A549 (cell line): ENCODE results near the gene SMU1. TPM values are rescaled to one million over a fixed set of nuclear protein-coding genes. Genes with fewer than 3 reads are reported as not detected.

Experiments used
- ATAC-seq, 2 experiments: fragments of 200-7000 bp in 1 of 2; fragments of >200 bp in 1 of 2; cut with Nextera tagmentation in 1 of 2; cut with Tn5 transposase in 1 of 2; 3 replicates each; pipeline versions ENCODE4 v1.8.0 to v1.9.1; 2018 to 2020; ENCODE audit warnings: mild to moderate bottlenecking in 1 of 2, moderate library complexity in 1 of 2
- CTCF ChIA-PET: fragments of 300-600 bp; sonication (Branson Sonifier 250); formaldehyde crosslinking; extraction: SDS; loops from one replicate; lab custom pipeline; 2021; ENCODE audit warnings: antibody characterized with exemption, inconsistent platforms; lab: Yijun Ruan, JAX
- POLR2A ChIA-PET: fragments of 350-600 bp; formaldehyde crosslinking; extraction: SDS; loops from one replicate; lab custom pipeline; 2021; ENCODE audit warnings: antibody characterized with exemption, inconsistent platforms; lab: Yijun Ruan, JAX
- DNase-seq, 2 experiments: peaks; one replicate each; pipeline versions ENCODE4 v3.0.0 to v3.0.0-alpha.2; 2011 to 2016; ENCODE audit warnings: low read depth in 1 of 2, low spot score in 1 of 2
- FAIRE-seq: peaks from 2 replicates; lab custom pipeline; 2011; peaks lifted over from hg19 to GRCh38; lab: Jason Lieb, UNC
- H3K27ac ChIP-seq, 2 experiments: fragments of >200 bp; sonication (Bioruptor Twin); formaldehyde crosslinking; 3 replicates each; pipeline ENCODE4 v1.5.1; 2016 to 2017
- H3K4me1 ChIP-seq: fragments of >200 bp; sonication (Bioruptor Twin); formaldehyde crosslinking; 3 replicates; pipeline ENCODE4 v1.6.1; 2016
- H3K4me2 ChIP-seq: fragments of >200 bp; sonication (Bioruptor Twin); formaldehyde crosslinking; 3 replicates; pipeline ENCODE4 v1.6.1; 2016
- H3K4me3 ChIP-seq: fragments of >200 bp; sonication (Bioruptor Twin); formaldehyde crosslinking; 3 replicates; pipeline ENCODE4 v1.5.1; 2016
- H3K9me3 ChIP-seq: fragments of >200 bp; sonication (Bioruptor Twin); formaldehyde crosslinking; 3 replicates; pipeline ENCODE4 v1.6.1; 2016
- ATOH8 ChIP-seq: fragments of 250-450 bp; sonication (Bioruptor Pico); IDR thresholded peaks from 2 replicates; pipeline ENCODE4 v1.5.0; 2020; ENCODE audit warnings: low read depth, mild to moderate bottlenecking, moderate library complexity
- CBX8 ChIP-seq: fragments of 200-600 bp; sonication (generic); IDR thresholded peaks from 2 replicates; pipeline ENCODE4 v1.6.1; 2016
- CTCF ChIP-seq: fragments of >200 bp; sonication (Bioruptor Twin); formaldehyde crosslinking; IDR thresholded peaks from 3 replicates; pipeline ENCODE4 v1.5.1; 2016
- FOSB ChIP-seq: fragments of 250-450 bp; sonication (Bioruptor Pico); IDR thresholded peaks from 2 replicates; pipeline ENCODE4 v1.5.0; 2020; ENCODE audit warnings: mild to moderate bottlenecking, moderate library complexity
- GATA3 ChIP-seq: IDR thresholded peaks from 2 replicates; pipeline ENCODE4 v1.6.1; 2012; ENCODE audit warnings: borderline replicate concordance
- HDAC2 ChIP-seq: fragments of 200-600 bp; sonication (generic); IDR thresholded peaks from 2 replicates; pipeline ENCODE4 v1.6.1; 2016
- HMGXB4 ChIP-seq: fragments of 250-450 bp; sonication (Bioruptor Pico); IDR thresholded peaks from 2 replicates; pipeline ENCODE4 v1.5.0; 2021; ENCODE audit warnings: mild to moderate bottlenecking, moderate library complexity, borderline replicate concordance
- HOXB5 ChIP-seq: fragments of 250-450 bp; sonication (Bioruptor Pico); IDR thresholded peaks from 2 replicates; pipeline ENCODE4 v1.5.0; 2020; ENCODE audit warnings: mild to moderate bottlenecking, moderate library complexity
- JUNB ChIP-seq: fragments of >200 bp; sonication (Bioruptor Twin); formaldehyde crosslinking; IDR thresholded peaks from 2 replicates; pipeline ENCODE4 v1.6.1; 2016
- KDM5A ChIP-seq: fragments of 200-600 bp; sonication (generic); IDR thresholded peaks from 2 replicates; pipeline ENCODE4 v1.6.1; 2016; ENCODE audit warnings: antibody characterized with exemption, mild to moderate bottlenecking
- MAFK ChIP-seq: fragments of 450-650 bp; IDR thresholded peaks from 2 replicates; pipeline ENCODE4 v1.6.1; 2014; ENCODE audit not compliant: partially characterized antibody
- MAX ChIP-seq: IDR thresholded peaks from 2 replicates; pipeline ENCODE4 v1.6.1; 2012
- NPAS2 ChIP-seq: fragments of 250-450 bp; sonication (Bioruptor Pico); IDR thresholded peaks from 2 replicates; pipeline ENCODE4 v1.8.0; 2022; ENCODE audit warnings: mild to moderate bottlenecking, moderate library complexity, borderline replicate concordance
- RAD21 ChIP-seq, 2 experiments: fragments of >200 bp in 1 of 2; sonication (Bioruptor Twin) in 1 of 2; formaldehyde crosslinking in 1 of 2; IDR thresholded peaks in 1 of 2; conservative IDR thresholded peaks in 1 of 2; 2 replicates in 1 of 2; 3 replicates in 1 of 2; pipeline ENCODE4 v1.6.1; 2012 to 2018; ENCODE audit warnings: inconsistent platforms in 1 of 2
- RARB ChIP-seq: fragments of 250-450 bp; sonication (Bioruptor Pico); IDR thresholded peaks from 2 replicates; pipeline ENCODE4 v1.8.0; 2021; ENCODE audit warnings: mild to moderate bottlenecking, moderate library complexity
- REST ChIP-seq: fragments of 200-600 bp; sonication (generic); IDR thresholded peaks from 2 replicates; pipeline ENCODE4 v1.6.1; 2016; ENCODE audit warnings: antibody characterized with exemption, mild to moderate bottlenecking, moderate library complexity
- SMC3 ChIP-seq: fragments of >200 bp; sonication (Bioruptor Twin); formaldehyde crosslinking; IDR thresholded peaks from 3 replicates; pipeline ENCODE4 v1.6.1; 2018; ENCODE audit warnings: inconsistent platforms
- TFCP2L1 ChIP-seq: fragments of 250-450 bp; sonication (Bioruptor Pico); IDR thresholded peaks from 2 replicates; pipeline ENCODE4 v1.5.0; 2021; ENCODE audit warnings: mild to moderate bottlenecking
- ZFP36 ChIP-seq: fragments of 450-650 bp; IDR thresholded peaks from 2 replicates; pipeline ENCODE4 v1.6.1; 2014; ENCODE audit warnings: borderline replicate concordance; ENCODE audit not compliant: partially characterized antibody
- WGBS: methylation state at CpG from one replicate; pipeline ENCODE4 v1.1.6; 2017; ENCODE audit errors: missing lambda C conversion rate; 5-methylcytosine and 5-hydroxymethylcytosine counted together
- polyA plus RNA-seq, 4 experiments: library from polyadenylated mRNA; depleted of rRNA in 3 of 4; stranded (reverse); fragments of >200 nt; fragmentation: RNase III in 1 of 4; extraction: RNeasy Plus Mini Kit Qiagen cat#74134 plus additional on column Dnase treatment in 1 of 4; gene quantifications; 2 replicates in 3 of 4; 3 replicates in 1 of 4; pipeline ENCODE4 v1.2.3, GENCODE V29; 2011 to 2017

SMU1 gene
- polyA plus RNA-seq, 2 of the 4 experiments (the other 2 are of a cell fraction), result 25.0 to 26.0 TPM

GRCh38 chr9:33081128-33081851 lies 4.8 kb upstream of the SMU1 start:
- Histone ChIP-seq H3K4me3 (no peak overlapping the region), H3K27ac (peak overlapping the region; percentile 64 to 80), H3K4me2 (peak overlapping the region; percentile 72), H3K4me1 (peaks cover 20% of the 10 kb centered on the region; the same call in 2 of the 3 replicates), H3K9me3 (no peaks in the 10 kb centered on the region)
- ChIA-PET POLR2A (no interaction called here), CTCF (interaction anchor here (0.7 to 9.6 kb wide), 17 partner anchors 13 to 367 kb away, joined by 3 to 127 read pairs (median 4); partner anchors contain the start of gene B4GALT1)
- FAIRE-seq (peak; percentile 23), ATAC-seq (peak; percentile 73 to 79; a peak in 5 of 6 replicates), DNase-seq (peak; percentile 89 to 91)
- WGBS, result 4% methylated on average over 9 of the region's 9 CpGs
- no peak for TF ChIP-seq CBX8
- no peak for TF ChIP-seq TFCP2L1 (CRISPR knock-in tag)
- peak; percentile 99 for TF ChIP-seq SMC3
- peak; percentile 29 for TF ChIP-seq MAFK
- no peak for TF ChIP-seq RARB (CRISPR knock-in tag)
- TF ChIP-seq KDM5A, result no peak
- TF ChIP-seq CTCF, result peak; percentile 95
- no peak for TF ChIP-seq GATA3
- TF ChIP-seq RAD21 (conservative IDR thresholded peaks at IDR 0.05 in 1 of 2, IDR thresholded peaks at IDR 0.05 in 1 of 2), result peak; percentile 98
- TF ChIP-seq NPAS2 (CRISPR knock-in tag), result no peak
- no peak for TF ChIP-seq JUNB

GRCh38 chr9:33080534-33080933 lies 4.1 kb upstream of the SMU1 start:
- Histone ChIP-seq H3K4me2 (peak overlapping the region; percentile 72), H3K27ac (peak overlapping the region in 1 of 2 experiments; percentile 80; a peak in 4 of 6 replicates), H3K4me3 (no peak overlapping the region), H3K4me1 (peaks cover 21% of the 10 kb centered on the region; the same call in 2 of the 3 replicates), H3K9me3 (no peaks in the 10 kb centered on the region)
- ChIA-PET POLR2A (no interaction called here), CTCF (interaction anchor here (0.5 to 9.6 kb wide), 18 partner anchors 12 to 368 kb away, joined by 3 to 127 read pairs (median 4); partner anchors contain the start of gene B4GALT1)
- DNase-seq (no peak), ATAC-seq (no peak), FAIRE-seq (no peak)
- 64% methylated on average over 6 of the region's 6 CpGs for WGBS
- TF ChIP-seq REST (no peak), ZFP36 (no peak), ATOH8 (CRISPR knock-in tag) (no peak), FOSB (no peak), MAX (no peak), HMGXB4 (CRISPR knock-in tag) (no peak), HDAC2 (no peak), HOXB5 (no peak), RARB (CRISPR knock-in tag) (no peak)
